Upper lobe of left lung (tissue), 6 donors: ENCODE results near the gene GALNT13. TPM values are rescaled to one million over a fixed set of nuclear protein-coding genes. Genes with fewer than 3 reads are reported as not detected.

Experiments used
- ATAC-seq, 2 donors: fragments of 200-7000 bp; cut with Tn5 transposase; one replicate each; pipeline ENCODE4 v1.9.1; 2022; ENCODE audit warnings: mild to moderate bottlenecking in 2 of 2, moderate library complexity in 2 of 2; ENCODE audit not compliant: low FRiP score in 2 of 2
- DNase-seq, 2 donors: peaks; one replicate each; pipeline ENCODE4 v3.0.0-alpha.2; 2019 to 2020
- H3K27ac ChIP-seq, 4 donors: fragments of 200-600 bp; sonication (generic); one replicate each; pipeline ENCODE4 v1.5.1; 2016 to 2019
- H3K27me3 ChIP-seq, 4 donors: fragments of 200-600 bp; sonication (generic); one replicate each; pipeline ENCODE4 v1.5.1; 2017 to 2019
- H3K36me3 ChIP-seq, 4 donors: fragments of 200-600 bp; sonication (generic); one replicate each; pipeline ENCODE4 v1.5.1; 2016 to 2019
- H3K4me1 ChIP-seq, 4 donors: fragments of 200-600 bp; sonication (generic); one replicate each; pipeline ENCODE4 v1.5.1; 2018 to 2019
- H3K4me3 ChIP-seq, 4 donors: fragments of 200-600 bp; sonication (generic); one replicate each; pipeline ENCODE4 v1.5.1; 2017 to 2019; ENCODE audit warnings: mild to moderate bottlenecking in 2 of 4, moderate library complexity in 1 of 4
- H3K9me3 ChIP-seq, 4 donors: fragments of 200-600 bp; sonication (generic); one replicate each; pipeline ENCODE4 v1.5.1; 2018 to 2019
- CTCF ChIP-seq, 6 experiments: fragments of 450-650 bp in 4 of 6; fragments of 200-600 bp in 2 of 6; sonication (generic) in 2 of 6; IDR thresholded peaks; one replicate each; pipeline ENCODE4 v1.5.1; 2016 to 2019; ENCODE audit warnings: antibody characterized with exemption in 6 of 6
- EP300 ChIP-seq, 4 donors: sonication (generic); formaldehyde crosslinking; IDR thresholded peaks; one replicate each; pipeline ENCODE4 v1.5.1; 2017; ENCODE audit warnings: antibody characterized with exemption in 4 of 4, control low read depth in 2 of 4
- POLR2A ChIP-seq, 4 donors: fragments of 450-650 bp; IDR thresholded peaks; one replicate each; pipeline ENCODE4 v1.5.1; 2016 to 2017; ENCODE audit warnings: antibody characterized with exemption in 4 of 4, mild to moderate bottlenecking in 2 of 4
- POLR2AphosphoS5 ChIP-seq, 2 donors: sonication (generic); formaldehyde crosslinking; IDR thresholded peaks; one replicate each; pipeline ENCODE4 v1.5.1; 2017; ENCODE audit warnings: antibody characterized with exemption in 2 of 2
- WGBS, 2 donors: methylation state at CpG; one replicate each; pipeline ENCODE4 v1.1.5; 2017 to 2018; 5-methylcytosine and 5-hydroxymethylcytosine counted together
- total RNA-seq, 6 donors: library from RNA; depleted of rRNA in 4 of 6; stranded (reverse); fragments of >200 nt in 4 of 6; gene quantifications; one replicate each; pipeline versions ENCODE4 v1.1.0 to v1.2.1, GENCODE V29; 2016 to 2021
- donor health status: DM: no; HTN: no; CAD: no; lungs with moderate emphysema.
- donor health status: DM: no; HTN: yes; CAD: no; lungs with severe emphysema.

The GALNT13 gene
- total RNA-seq, 6 donors from 2014 or later, result 1.6 to 4.1 (median 2.8) TPM

GRCh38 chr2:153890576-153890975, 18.9 kb downstream of the GALNT13 start:
- Histone ChIP-seq H3K4me1 (no peaks in the 10 kb centered on the region), H3K27me3 (no peaks in the 10 kb centered on the region), H3K36me3 (no peaks in the 10 kb centered on the region), H3K27ac (no peak overlapping the region), H3K4me3 (no peak overlapping the region), H3K9me3 (no peaks in the 10 kb centered on the region)
- ATAC-seq (no peak), DNase-seq (no peak)
- TF ChIP-seq EP300 (IDR thresholded peaks at IDR 0.05) (no peak), CTCF (IDR thresholded peaks at IDR 0.05) (no peak), POLR2AphosphoS5 (IDR thresholded peaks at IDR 0.05) (no peak), POLR2A (IDR thresholded peaks at IDR 0.05) (no peak)
- 12 to 33% methylated on average over 1 of the region's 1 CpG for whole genome bisulfite sequencing, 2 donors

DNA sequence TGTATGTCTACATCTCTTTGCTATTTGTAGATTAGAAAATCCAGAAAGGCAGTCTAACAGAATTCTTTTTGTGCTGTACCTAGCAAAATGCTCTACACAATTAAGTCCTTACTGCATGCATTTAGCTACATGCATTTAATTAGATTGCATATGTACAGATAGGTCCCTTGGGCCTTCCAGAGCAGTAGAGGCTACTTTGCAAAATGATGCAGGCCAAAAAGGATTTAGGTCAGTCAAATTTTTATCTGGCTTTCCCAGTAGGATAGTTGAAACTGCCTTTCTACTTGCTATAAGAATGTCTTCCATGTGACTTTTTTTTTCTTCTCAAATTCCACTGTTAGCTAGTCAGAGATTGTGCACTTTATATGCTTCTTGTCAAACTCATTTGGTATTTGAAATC, 19.3 kb downstream of the GALNT13 start:
- DNase-seq, result no peak
- Histone ChIP-seq H3K9me3 (no peaks in the 10 kb centered on the region), H3K27me3 (no peaks in the 10 kb centered on the region), H3K36me3 (no peaks in the 10 kb centered on the region), H3K4me1 (no peaks in the 10 kb centered on the region), H3K27ac (no peak overlapping the region), H3K4me3 (no peak overlapping the region)
- TF ChIP-seq CTCF (IDR thresholded peaks at IDR 0.05) (no peak), POLR2AphosphoS5 (IDR thresholded peaks at IDR 0.05) (no peak), POLR2A (IDR thresholded peaks at IDR 0.05) (no peak)
- no peak for ATAC-seq

DNA sequence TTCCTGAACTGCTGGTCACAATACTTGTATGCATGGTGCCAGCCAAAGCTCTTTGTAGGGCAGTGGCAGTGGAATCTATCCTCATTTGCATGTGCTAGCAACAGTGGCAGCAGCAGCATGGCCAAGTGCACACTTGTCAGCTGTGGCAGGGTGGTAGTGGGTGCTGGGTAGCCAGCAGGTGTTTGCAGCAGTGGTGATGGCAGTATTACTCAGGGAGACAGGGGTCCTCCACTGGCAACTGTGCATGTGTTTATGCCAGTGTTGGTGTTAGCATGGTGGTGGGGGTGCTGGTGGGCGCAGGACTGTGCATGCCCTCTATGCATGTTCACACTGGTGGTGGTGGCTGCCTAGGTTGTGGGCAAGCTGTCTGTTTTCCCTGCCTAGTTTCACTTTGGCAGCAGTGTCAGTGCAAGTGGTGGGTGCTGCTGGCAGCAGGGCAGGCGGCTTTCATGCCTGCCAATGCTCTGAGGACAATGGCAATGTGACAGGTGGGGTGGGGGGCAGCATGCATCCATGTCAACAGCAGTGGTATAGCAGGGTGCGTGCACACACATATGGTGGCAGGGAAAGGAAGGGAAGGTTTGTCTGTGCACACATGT, 41.2 kb downstream of the GALNT13 start:
- Histone ChIP-seq H3K27ac (no peak overlapping the region), H3K27me3 (no peaks in the 10 kb centered on the region), H3K9me3 (peaks cover 0 to 22% (median 1%) of the 10 kb centered on the region in 4 donors), H3K36me3 (no peaks in the 10 kb centered on the region), H3K4me1 (no peaks in the 10 kb centered on the region), H3K4me3 (no peak overlapping the region)
- TF ChIP-seq POLR2A (IDR thresholded peaks at IDR 0.05) (no peak), POLR2AphosphoS5 (IDR thresholded peaks at IDR 0.05) (no peak), EP300 (IDR thresholded peaks at IDR 0.05) (no peak), CTCF (IDR thresholded peaks at IDR 0.05) (no peak)
- WGBS, 2 donors, result 62 to 93% methylated on average over 2 to 3 of the region's 3 CpGs
- DNase-seq (peak in 1 of 2 donors; percentile 21), ATAC-seq (peak in 1 of 2 donors; percentile 21)

DNA sequence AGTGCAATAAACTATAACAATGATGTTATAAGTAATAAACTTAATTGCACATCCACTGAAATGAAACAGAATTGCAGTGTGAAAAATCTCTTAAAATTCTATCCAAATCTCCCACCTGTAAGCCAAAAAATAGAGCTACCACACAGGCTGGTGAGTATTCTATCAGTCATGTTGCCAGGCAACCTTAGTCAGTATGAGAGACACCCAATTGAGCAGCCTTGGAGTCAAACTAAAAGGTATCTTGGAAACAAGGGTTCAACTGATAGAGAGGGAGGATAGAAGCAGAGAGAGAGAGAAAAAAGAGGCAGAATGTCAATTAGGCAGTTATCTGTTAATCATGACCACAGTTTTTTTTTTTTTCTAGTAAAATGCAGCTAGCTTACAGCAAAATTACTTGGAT, 45.8 kb downstream of the GALNT13 start:
- H3K27ac ChIP-seq, result no peak overlapping the region
- DNase-seq, result no peak
- no peak for ATAC-seq

More for the DNA sequence above, 45.8 kb downstream of the GALNT13 start:
- Histone ChIP-seq H3K9me3 (peaks cover 0 to 9% (median 0%) of the 10 kb centered on the region in 4 donors), H3K36me3 (no peaks in the 10 kb centered on the region), H3K4me1 (no peaks in the 10 kb centered on the region), H3K27me3 (no peaks in the 10 kb centered on the region), H3K4me3 (no peak overlapping the region)
- TF ChIP-seq EP300 (IDR thresholded peaks at IDR 0.05) (no peak), POLR2AphosphoS5 (IDR thresholded peaks at IDR 0.05) (no peak), CTCF (IDR thresholded peaks at IDR 0.05) (no peak), POLR2A (IDR thresholded peaks at IDR 0.05) (no peak)
